A673 (cell line): ENCODE data around the gene TAP1.

ENCODE experiments used
- EZH2 ChIP-seq: fragments of 200-600 bp; sonication (generic); IDR thresholded peaks from 2 replicates; pipeline ENCODE4 v1.6.1; 2017; ENCODE audit warnings: borderline replicate concordance, low read depth, mild to moderate bottlenecking, mixed read lengths, antibody characterized with exemption, low read length; ENCODE audit not compliant: poor library complexity, severe bottlenecking
- TF ChIP-seq, protein P1 (sequence below): fragments of 300-800, 200-600 bp; sonication (generic); conservative IDR thresholded peaks from 2 replicates; pipeline ENCODE4 v1.5.1; 2017; ENCODE audit warnings: low read depth, mild to moderate bottlenecking, antibody characterized with exemption, low read length, moderate library complexity, mixed read lengths

GRCh38 chr6:32887616-32888015 lies 34.1 kb upstream of the TAP1 start:
- TF ChIP-seq, protein P1, sequence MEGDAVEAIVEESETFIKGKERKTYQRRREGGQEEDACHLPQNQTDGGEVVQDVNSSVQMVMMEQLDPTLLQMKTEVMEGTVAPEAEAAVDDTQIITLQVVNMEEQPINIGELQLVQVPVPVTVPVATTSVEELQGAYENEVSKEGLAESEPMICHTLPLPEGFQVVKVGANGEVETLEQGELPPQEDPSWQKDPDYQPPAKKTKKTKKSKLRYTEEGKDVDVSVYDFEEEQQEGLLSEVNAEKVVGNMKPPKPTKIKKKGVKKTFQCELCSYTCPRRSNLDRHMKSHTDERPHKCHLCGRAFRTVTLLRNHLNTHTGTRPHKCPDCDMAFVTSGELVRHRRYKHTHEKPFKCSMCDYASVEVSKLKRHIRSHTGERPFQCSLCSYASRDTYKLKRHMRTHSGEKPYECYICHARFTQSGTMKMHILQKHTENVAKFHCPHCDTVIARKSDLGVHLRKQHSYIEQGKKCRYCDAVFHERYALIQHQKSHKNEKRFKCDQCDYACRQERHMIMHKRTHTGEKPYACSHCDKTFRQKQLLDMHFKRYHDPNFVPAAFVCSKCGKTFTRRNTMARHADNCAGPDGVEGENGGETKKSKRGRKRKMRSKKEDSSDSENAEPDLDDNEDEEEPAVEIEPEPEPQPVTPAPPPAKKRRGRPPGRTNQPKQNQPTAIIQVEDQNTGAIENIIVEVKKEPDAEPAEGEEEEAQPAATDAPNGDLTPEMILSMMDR, result no peak
- TF ChIP-seq EZH2, result no peak
